HL-60 (cell line): Measurements from ENCODE around the gene SOX30.

Experiments
- GABPA ChIP-seq: IDR thresholded peaks from 2 replicates; pipeline ENCODE4 v1.6.1; 2012; ENCODE audit warnings: low read depth
- POLR2AphosphoS5 ChIP-seq: IDR thresholded peaks from 2 replicates; pipeline ENCODE4 v1.6.1; 2012; ENCODE audit warnings: low read depth
- REST ChIP-seq: IDR thresholded peaks from 2 replicates; pipeline ENCODE4 v1.6.1; 2012; ENCODE audit warnings: low read depth; ENCODE audit not compliant: insufficient replicate concordance
- SPI1 ChIP-seq: IDR thresholded peaks from 2 replicates; pipeline ENCODE4 v1.6.1; 2012; ENCODE audit warnings: low read depth, mild to moderate bottlenecking, borderline replicate concordance
- TF ChIP-seq, protein P1 (sequence below): IDR thresholded peaks from one replicate; pipeline ENCODE4 v1.5.1; 2011; ENCODE audit warnings: low read length, control low read depth, inconsistent platforms; ENCODE audit not compliant: insufficient read depth

DNA sequence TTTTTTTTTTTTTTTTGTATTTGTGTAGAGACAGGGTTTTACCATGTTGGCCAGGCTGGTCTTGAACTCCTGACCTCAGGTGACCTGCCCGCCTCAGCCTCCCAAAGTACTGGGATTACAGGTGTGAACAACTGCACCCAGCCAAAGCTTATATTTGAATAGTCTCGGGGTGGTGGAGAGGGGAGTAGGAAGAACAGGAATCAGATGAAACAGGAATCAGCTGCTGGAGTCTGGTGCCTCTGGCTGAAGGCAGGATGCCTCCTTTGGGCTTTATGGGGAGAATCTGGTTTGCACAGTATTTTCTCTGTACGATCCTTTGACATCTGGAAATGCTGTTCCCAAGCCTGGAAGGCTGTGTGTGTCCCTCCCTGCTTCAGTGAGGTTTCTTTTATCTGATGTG lies 30.0 kb upstream of the SOX30 start:
- TF ChIP-seq GABPA (no peak), POLR2AphosphoS5 (no peak), REST (no peak), SPI1 (no peak)
- TF ChIP-seq, protein P1, sequence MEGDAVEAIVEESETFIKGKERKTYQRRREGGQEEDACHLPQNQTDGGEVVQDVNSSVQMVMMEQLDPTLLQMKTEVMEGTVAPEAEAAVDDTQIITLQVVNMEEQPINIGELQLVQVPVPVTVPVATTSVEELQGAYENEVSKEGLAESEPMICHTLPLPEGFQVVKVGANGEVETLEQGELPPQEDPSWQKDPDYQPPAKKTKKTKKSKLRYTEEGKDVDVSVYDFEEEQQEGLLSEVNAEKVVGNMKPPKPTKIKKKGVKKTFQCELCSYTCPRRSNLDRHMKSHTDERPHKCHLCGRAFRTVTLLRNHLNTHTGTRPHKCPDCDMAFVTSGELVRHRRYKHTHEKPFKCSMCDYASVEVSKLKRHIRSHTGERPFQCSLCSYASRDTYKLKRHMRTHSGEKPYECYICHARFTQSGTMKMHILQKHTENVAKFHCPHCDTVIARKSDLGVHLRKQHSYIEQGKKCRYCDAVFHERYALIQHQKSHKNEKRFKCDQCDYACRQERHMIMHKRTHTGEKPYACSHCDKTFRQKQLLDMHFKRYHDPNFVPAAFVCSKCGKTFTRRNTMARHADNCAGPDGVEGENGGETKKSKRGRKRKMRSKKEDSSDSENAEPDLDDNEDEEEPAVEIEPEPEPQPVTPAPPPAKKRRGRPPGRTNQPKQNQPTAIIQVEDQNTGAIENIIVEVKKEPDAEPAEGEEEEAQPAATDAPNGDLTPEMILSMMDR, result no peak
